Fibroblast of mammary gland (primary cell): Measurements from ENCODE around the gene DPEP3.

Source experiments
- DNase-seq: peaks from one replicate; pipeline ENCODE4 v3.0.0-alpha.2; 2010; ENCODE audit warnings: low read depth
- H3K4me3 ChIP-seq: 2 replicates; pipeline ENCODE4 v1.5.1; 2011; ENCODE audit warnings: low read depth, mild to moderate bottlenecking, low read length, moderate library complexity; ENCODE audit not compliant: control insufficient read depth
- TF ChIP-seq, protein P1 (sequence below): conservative IDR thresholded peaks from 2 replicates; pipeline ENCODE4 v1.5.1; 2011; ENCODE audit warnings: low read depth, low read length, inconsistent platforms; ENCODE audit not compliant: control insufficient read depth, insufficient read depth

The DPEP3 gene

DNA sequence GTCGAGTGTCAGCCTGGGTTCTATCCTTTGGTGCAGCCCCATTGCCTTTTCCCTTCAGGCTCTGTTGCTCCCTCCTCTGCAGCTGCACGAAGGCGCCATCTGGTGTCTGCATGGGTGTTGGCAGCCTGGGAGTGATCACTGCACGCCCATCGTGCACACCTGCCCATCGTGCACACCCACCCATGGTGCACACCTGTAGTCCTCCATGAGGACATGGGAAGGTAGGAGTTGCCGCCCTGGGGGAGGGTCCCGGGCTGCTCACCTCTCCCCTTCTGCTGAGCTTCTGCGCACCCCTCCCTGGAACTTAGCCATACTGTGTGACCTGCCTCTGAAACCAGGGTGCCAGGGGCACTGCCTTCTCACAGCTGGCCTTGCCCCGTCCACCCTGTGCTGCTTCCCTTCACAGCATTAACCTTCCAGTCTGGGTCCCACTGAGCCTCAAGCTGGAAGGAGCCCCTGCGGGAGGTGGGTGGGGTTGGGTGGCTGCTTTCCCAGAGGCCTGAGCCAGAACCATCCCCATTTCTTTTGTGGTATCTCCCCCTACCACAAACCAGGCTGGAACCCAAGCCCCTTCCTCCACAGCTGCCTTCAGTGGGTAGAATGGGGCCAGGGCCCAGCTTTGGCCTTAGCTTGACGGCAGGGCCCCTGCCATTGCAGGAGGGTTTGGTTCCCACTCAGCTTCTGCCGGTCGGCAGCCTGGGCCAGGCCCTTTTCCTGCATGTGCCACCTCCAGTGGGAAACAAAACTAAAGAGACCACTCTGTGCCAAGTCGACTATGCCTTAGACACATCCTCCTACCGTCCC, 51.5 kb downstream of the DPEP3 start:
- TF ChIP-seq, protein P1, sequence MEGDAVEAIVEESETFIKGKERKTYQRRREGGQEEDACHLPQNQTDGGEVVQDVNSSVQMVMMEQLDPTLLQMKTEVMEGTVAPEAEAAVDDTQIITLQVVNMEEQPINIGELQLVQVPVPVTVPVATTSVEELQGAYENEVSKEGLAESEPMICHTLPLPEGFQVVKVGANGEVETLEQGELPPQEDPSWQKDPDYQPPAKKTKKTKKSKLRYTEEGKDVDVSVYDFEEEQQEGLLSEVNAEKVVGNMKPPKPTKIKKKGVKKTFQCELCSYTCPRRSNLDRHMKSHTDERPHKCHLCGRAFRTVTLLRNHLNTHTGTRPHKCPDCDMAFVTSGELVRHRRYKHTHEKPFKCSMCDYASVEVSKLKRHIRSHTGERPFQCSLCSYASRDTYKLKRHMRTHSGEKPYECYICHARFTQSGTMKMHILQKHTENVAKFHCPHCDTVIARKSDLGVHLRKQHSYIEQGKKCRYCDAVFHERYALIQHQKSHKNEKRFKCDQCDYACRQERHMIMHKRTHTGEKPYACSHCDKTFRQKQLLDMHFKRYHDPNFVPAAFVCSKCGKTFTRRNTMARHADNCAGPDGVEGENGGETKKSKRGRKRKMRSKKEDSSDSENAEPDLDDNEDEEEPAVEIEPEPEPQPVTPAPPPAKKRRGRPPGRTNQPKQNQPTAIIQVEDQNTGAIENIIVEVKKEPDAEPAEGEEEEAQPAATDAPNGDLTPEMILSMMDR: peak; percentile 88
- DNase-seq: peak; percentile 52
- H3K4me3 ChIP-seq: no peak overlapping the region

DNA sequence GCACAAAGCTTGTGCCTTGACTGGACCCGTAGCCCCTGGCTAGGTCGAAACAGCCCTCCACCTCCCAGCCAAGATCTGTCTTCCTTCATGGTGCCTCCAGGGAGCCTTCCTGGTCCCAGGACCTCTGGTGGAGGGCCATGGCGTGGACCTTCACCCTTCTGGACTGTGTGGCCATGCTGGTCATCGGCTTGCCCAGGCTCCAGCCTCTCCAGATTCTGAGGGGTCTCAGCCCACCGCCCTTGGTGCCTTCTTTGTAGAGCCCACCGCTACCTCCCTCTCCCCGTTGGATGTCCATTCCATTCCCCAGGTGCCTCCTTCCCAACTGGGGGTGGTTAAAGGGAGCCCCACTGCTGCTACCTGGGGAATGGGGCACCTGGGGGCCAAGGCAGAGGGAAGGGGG, 52.2 kb downstream of the DPEP3 start:
- no peak overlapping the region for H3K4me3 ChIP-seq
- TF ChIP-seq, protein P1: no peak

DNA sequence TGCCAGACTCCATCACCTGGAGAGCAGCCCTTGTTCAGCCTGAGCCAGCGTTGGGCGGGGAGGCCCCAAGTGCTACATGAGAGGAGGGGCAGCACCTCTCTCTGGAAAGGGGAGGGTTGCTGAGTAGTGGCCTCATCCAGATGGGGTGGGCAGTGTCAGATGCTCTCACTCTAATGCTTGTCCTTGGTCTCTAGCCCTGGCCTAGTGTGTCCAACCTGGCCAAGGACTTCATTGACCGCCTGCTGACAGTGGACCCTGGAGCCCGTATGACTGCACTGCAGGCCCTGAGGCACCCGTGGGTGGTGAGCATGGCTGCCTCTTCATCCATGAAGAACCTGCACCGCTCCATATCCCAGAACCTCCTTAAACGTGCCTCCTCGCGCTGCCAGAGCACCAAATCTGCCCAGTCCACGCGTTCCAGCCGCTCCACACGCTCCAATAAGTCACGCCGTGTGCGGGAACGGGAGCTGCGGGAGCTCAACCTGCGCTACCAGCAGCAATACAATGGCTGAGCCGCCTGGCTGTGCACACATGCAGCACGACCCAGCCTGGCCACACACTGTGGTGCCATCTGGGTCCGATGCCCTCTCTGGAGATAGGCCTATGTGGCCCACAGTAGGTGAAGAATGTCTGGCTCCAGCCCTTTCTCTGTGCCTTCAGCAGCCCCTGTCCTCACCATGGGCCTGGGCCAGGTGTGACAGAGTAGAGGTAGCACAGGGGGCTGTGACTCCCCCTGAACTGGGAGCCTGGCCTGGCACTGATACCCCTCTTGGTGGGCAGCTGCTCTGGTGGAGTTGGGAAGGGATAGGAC, 53.0 kb downstream of the DPEP3 start:
- H3K4me3 ChIP-seq: no peak overlapping the region
- TF ChIP-seq, protein P1: no peak
- DNase-seq: no peak

More for the DNA sequence above, 52.2 kb downstream of the DPEP3 start:
- DNase-seq: no peak

GRCh38 chr16:67926181-67926750, 54.0 kb downstream of the DPEP3 start:
- no peak overlapping the region for H3K4me3 ChIP-seq
- TF ChIP-seq, protein P1: no peak
- peak; percentile 65 for DNase-seq
